PC-9 (cell line): ENCODE results near the gene PITRM1. TPM values are rescaled to one million over a fixed set of nuclear protein-coding genes. Genes with fewer than 3 reads are reported as not detected.

ENCODE experiments used
- BruUV-seq: library from RNA; stranded (reverse); fragments of 400-500 nt; replicated peaks from 2 replicates; lab custom pipeline; 2021; lab: Mats Ljungman, UMichigan
- CTCF ChIA-PET: fragments of 300-600 bp; sonication (Branson Sonifier 250); formaldehyde crosslinking; loops from one replicate; lab custom pipeline; 2022; ENCODE audit warnings: antibody characterized with exemption; lab: Charles Lee
- POLR2A ChIA-PET: fragments of 300-600 bp; sonication (Branson Sonifier 250); formaldehyde crosslinking; loops from one replicate; lab custom pipeline; 2022; ENCODE audit warnings: antibody characterized with exemption; ENCODE audit not compliant: unreplicated experiment; lab: Charles Lee
- DNase-seq, 2 experiments: peaks; one replicate each; pipeline versions ENCODE4 v3.0.0 to v3.0.0-alpha.2; 2015 to 2022; ENCODE audit warnings: mixed read lengths in 1 of 2
- H2AFZ ChIP-seq: fragments of 200-600 bp; sonication (generic); 2 replicates; pipeline ENCODE4 v1.8.1; 2017; ENCODE audit warnings: antibody characterized with exemption
- H3F3A ChIP-seq: fragments of 200-600 bp; sonication (generic); 2 replicates; pipeline ENCODE4 v1.8.1; 2017; ENCODE audit warnings: antibody characterized with exemption, mild to moderate bottlenecking, low read depth; ENCODE audit not compliant: insufficient read depth
- H3K27ac ChIP-seq: fragments of 200-600 bp; sonication (generic); 2 replicates; pipeline ENCODE4 v1.6.1; 2016; ENCODE audit warnings: mixed run types
- H3K27me3 ChIP-seq: fragments of 200-600 bp; sonication (generic); 2 replicates; pipeline ENCODE4 v1.6.1; 2016; ENCODE audit warnings: low read depth, mixed run types; ENCODE audit not compliant: insufficient read depth
- H3K36me3 ChIP-seq: fragments of 200-600 bp; sonication (generic); 2 replicates; pipeline ENCODE4 v1.6.1; 2016; ENCODE audit warnings: low read depth, mixed run types
- H3K4me1 ChIP-seq: fragments of 200-600 bp; sonication (generic); replicated peaks from 2 replicates; pipeline ENCODE4 v1.6.1; 2016; ENCODE audit warnings: mixed run types; ENCODE audit not compliant: insufficient read depth
- H3K4me2 ChIP-seq: fragments of 200-600 bp; sonication (generic); 2 replicates; pipeline ENCODE4 v1.6.1; 2017; ENCODE audit warnings: mixed run types
- H3K4me3 ChIP-seq: fragments of 200-600 bp; sonication (generic); 2 replicates; pipeline ENCODE4 v1.6.1; 2016; ENCODE audit warnings: mixed run types
- H3K79me2 ChIP-seq: fragments of 200-600 bp; sonication (generic); 2 replicates; pipeline ENCODE4 v1.6.1; 2017; ENCODE audit warnings: low read depth, mixed run types
- H3K9me2 ChIP-seq: fragments of 200-600 bp; sonication (generic); 2 replicates; pipeline ENCODE4 v1.8.1; 2017; ENCODE audit warnings: mild to moderate bottlenecking; ENCODE audit not compliant: insufficient read depth
- H3K9me3 ChIP-seq: fragments of 200-600 bp; sonication (generic); 2 replicates; pipeline ENCODE4 v1.8.1; 2016; ENCODE audit warnings: low read depth; ENCODE audit not compliant: insufficient read depth
- H4K20me1 ChIP-seq: fragments of 200-600 bp; sonication (generic); 2 replicates; pipeline ENCODE4 v1.8.1; 2017; ENCODE audit not compliant: insufficient read depth
- CTCF ChIP-seq: fragments of 200-600 bp; sonication (generic); conservative IDR thresholded peaks from 2 replicates; pipeline ENCODE4 v1.6.1; 2017; ENCODE audit warnings: mixed run types, antibody characterized with exemption, mild to moderate bottlenecking, moderate library complexity
- EZH2 ChIP-seq: fragments of 200-600 bp; sonication (generic); IDR thresholded peaks from 2 replicates; pipeline ENCODE4 v1.8.0; 2017; ENCODE audit warnings: antibody characterized with exemption, low read depth
- intact Hi-C: fragments of 100-400 bp; cut with micrococcal nuclease; formaldehyde crosslinking; loops from one replicate; pipeline ENCODE4 v1.10.0; 2022; ENCODE audit not compliant: unreplicated experiment
- total RNA-seq: library from RNA; stranded (reverse); gene quantifications from 2 replicates; pipeline ENCODE4 v1.2.3, GENCODE V29; 2021

Gene PITRM1
- total RNA-seq, 1 experiment from 2014 or later, result 124 TPM

GRCh38 chr10:3126741-3127346 lies 45.7 kb downstream of the PITRM1 start:
- no peaks in the 10 kb centered on the region for H3K9me2 ChIP-seq
- no peaks in the 10 kb centered on the region for H3K79me2 ChIP-seq
- H3F3A ChIP-seq, result peaks cover 5% of the 10 kb centered on the region; the same call in 1 of the 2 replicates
- TF ChIP-seq EZH2 (no peak), CTCF (no peak)
- no peak overlapping the region for H3K27ac ChIP-seq
- no peak for DNase-seq
- H3K27me3 ChIP-seq, result no peaks in the 10 kb centered on the region
- CTCF ChIA-PET, result no interaction called here
- no peaks in the 10 kb centered on the region; the same call in 1 of the 2 replicates for H3K36me3 ChIP-seq
- H3K4me2 ChIP-seq, result no peak overlapping the region
- BruUV-seq, result no TSS peak
- no peak overlapping the region for H3K4me3 ChIP-seq
- intact Hi-C loops, result no loop called here
- H2AFZ ChIP-seq, result no peak overlapping the region
- POLR2A ChIA-PET, result no interaction called here
- no peaks in the 10 kb centered on the region for H4K20me1 ChIP-seq
- H3K9me3 ChIP-seq, result no peaks in the 10 kb centered on the region
- H3K4me1 ChIP-seq, result peaks cover 8% of the 10 kb centered on the region

- no peak for DNase-seq
- H3K4me1 ChIP-seq, result peaks cover 3% of the 10 kb centered on the region
- peaks cover 2% of the 10 kb centered on the region; the same call in 1 of the 2 replicates for H3F3A ChIP-seq
- no peaks in the 10 kb centered on the region for H3K79me2 ChIP-seq
- no peaks in the 10 kb centered on the region for H3K9me2 ChIP-seq
- no peaks in the 10 kb centered on the region for H3K36me3 ChIP-seq
- no peak overlapping the region for H3K27ac ChIP-seq
- no peak for TF ChIP-seq CTCF
- TF ChIP-seq EZH2, result no peak
- no peaks in the 10 kb centered on the region for H3K9me3 ChIP-seq
- no peaks in the 10 kb centered on the region for H4K20me1 ChIP-seq
- ChIA-PET CTCF (no interaction called here), POLR2A (no interaction called here)
- no peak overlapping the region for H3K4me2 ChIP-seq
- H3K4me3 ChIP-seq, result no peak overlapping the region
- intact Hi-C loops, result no loop called here
- H2AFZ ChIP-seq, result no peak overlapping the region
- no peaks in the 10 kb centered on the region for H3K27me3 ChIP-seq
- BruUV-seq, result no TSS peak
Observed at GRCh38 chr10:3126249-3126648, 46.3 kb downstream of the PITRM1 start.

GRCh38 chr10:3125527-3126170 lies 46.9 kb downstream of the PITRM1 start:
- POLR2A ChIA-PET, result no interaction called here
- Histone ChIP-seq H3K4me2 (no peak overlapping the region), H3F3A (no peaks in the 10 kb centered on the region; the same call in 1 of the 2 replicates), H3K4me3 (no peak overlapping the region), H3K27ac (no peak overlapping the region), H2AFZ (no peak overlapping the region), H3K79me2 (no peaks in the 10 kb centered on the region), H3K9me2 (no peaks in the 10 kb centered on the region), H3K9me3 (no peaks in the 10 kb centered on the region), H3K27me3 (no peaks in the 10 kb centered on the region), H3K36me3 (no peaks in the 10 kb centered on the region), H3K4me1 (no peaks in the 10 kb centered on the region; the same call in 1 of the 2 replicates), H4K20me1 (no peaks in the 10 kb centered on the region)
- TF ChIP-seq EZH2 (no peak), CTCF (no peak)
- DNase-seq, result no peak
- intact Hi-C loops, result no loop called here
- no TSS peak for BruUV-seq
- CTCF ChIA-PET, result no interaction called here
